Liver (tissue), 9 donors: ENCODE measurements around the gene DHDDS. TPM values are rescaled to one million over a fixed set of nuclear protein-coding genes. Genes with fewer than 3 reads are reported as not detected.

ENCODE experiments used
- DNase-seq: peaks from one replicate; pipeline ENCODE4 v3.0.0-alpha.2; 2017; ENCODE audit warnings: low spot score
- H3K27ac ChIP-seq, 2 donors: one replicate each; pipeline ENCODE4 v1.7.0; 2013; ENCODE audit warnings: inconsistent platforms in 2 of 2, low read length in 2 of 2, control low read depth in 1 of 2, low read depth in 1 of 2, mild to moderate bottlenecking in 1 of 2
- H3K27me3 ChIP-seq, 4 donors: one replicate each; pipeline versions ENCODE4 v1.6.1 to v1.7.0; 2013; ENCODE audit warnings: low read length in 3 of 4, inconsistent platforms in 1 of 4, mild to moderate bottlenecking in 1 of 4, moderate library complexity in 1 of 4; ENCODE audit not compliant: control insufficient read depth in 4 of 4, insufficient read depth in 4 of 4
- H3K36me3 ChIP-seq, 4 donors: one replicate each; pipeline versions ENCODE4 v1.6.1 to v1.7.0; 2013; ENCODE audit warnings: low read length in 3 of 4, mild to moderate bottlenecking in 3 of 4, low read depth in 1 of 4, moderate library complexity in 1 of 4; ENCODE audit not compliant: control insufficient read depth in 4 of 4, insufficient read depth in 3 of 4
- H3K4me1 ChIP-seq, 4 donors: one replicate each; pipeline versions ENCODE4 v1.6.1 to v1.7.0; 2013; ENCODE audit warnings: low read length in 3 of 4, mild to moderate bottlenecking in 3 of 4, moderate library complexity in 1 of 4; ENCODE audit not compliant: control insufficient read depth in 4 of 4, insufficient read depth in 4 of 4
- H3K4me3 ChIP-seq, 3 donors: one replicate each; pipeline versions ENCODE4 v1.6.1 to v1.7.0; 2013; ENCODE audit warnings: low read length in 3 of 3, control low read depth in 1 of 3, low read depth in 1 of 3, mild to moderate bottlenecking in 1 of 3
- H3K9ac ChIP-seq, 2 donors: one replicate each; pipeline ENCODE4 v1.7.0; 2013; ENCODE audit warnings: low read length in 2 of 2, mild to moderate bottlenecking in 2 of 2, moderate library complexity in 2 of 2, control low read depth in 1 of 2, low read depth in 1 of 2
- H3K9me3 ChIP-seq, 4 donors: one replicate each; pipeline versions ENCODE4 v1.6.1 to v1.7.0; 2013; ENCODE audit warnings: low read length in 3 of 4; ENCODE audit not compliant: control insufficient read depth in 4 of 4
- ATF3 ChIP-seq: IDR thresholded peaks from 2 replicates; pipeline ENCODE4 v1.6.1; 2016; ENCODE audit warnings: antibody characterized with exemption
- EGR1 ChIP-seq, 2 donors: IDR thresholded peaks; 2 replicates each; pipeline ENCODE4 v1.6.1; 2016 to 2018; ENCODE audit warnings: antibody characterized with exemption in 2 of 2, low read depth in 2 of 2
- FOXA1 ChIP-seq: IDR thresholded peaks from 2 replicates; pipeline ENCODE4 v1.6.1; 2016; ENCODE audit warnings: antibody characterized with exemption
- FOXA2 ChIP-seq: IDR thresholded peaks from 2 replicates; pipeline ENCODE4 v1.6.1; 2016; ENCODE audit warnings: antibody characterized with exemption
- GABPA ChIP-seq, 2 donors: IDR thresholded peaks in 1 of 2; conservative IDR thresholded peaks in 1 of 2; 2 replicates each; pipeline ENCODE4 v1.6.1; 2016; ENCODE audit warnings: antibody characterized with exemption in 2 of 2, mild to moderate bottlenecking in 1 of 2, moderate library complexity in 1 of 2
- HNF4A ChIP-seq, 2 donors: conservative IDR thresholded peaks; 2 replicates each; pipeline ENCODE4 v1.6.1; 2016; ENCODE audit warnings: antibody characterized with exemption in 2 of 2, mild to moderate bottlenecking in 2 of 2
- HNF4G ChIP-seq: IDR thresholded peaks from 2 replicates; pipeline ENCODE4 v1.6.1; 2016; ENCODE audit warnings: antibody characterized with exemption
- JUND ChIP-seq, 2 donors: IDR thresholded peaks; 2 replicates each; pipeline ENCODE4 v1.6.1; 2016; ENCODE audit warnings: antibody characterized with exemption in 2 of 2
- NR2F2 ChIP-seq: IDR thresholded peaks from 2 replicates; pipeline ENCODE4 v1.6.1; 2016; ENCODE audit warnings: antibody characterized with exemption
- RAD21 ChIP-seq, 2 donors: IDR thresholded peaks; 2 replicates each; pipeline ENCODE4 v1.6.1; 2016; ENCODE audit warnings: antibody characterized with exemption in 2 of 2, mild to moderate bottlenecking in 2 of 2
- RXRA ChIP-seq, 2 donors: IDR thresholded peaks; 2 replicates each; pipeline ENCODE4 v1.6.1; 2017 to 2018; ENCODE audit warnings: antibody characterized with exemption in 2 of 2, mild to moderate bottlenecking in 1 of 2
- SP1 ChIP-seq: IDR thresholded peaks from 2 replicates; pipeline ENCODE4 v1.6.1; 2018; ENCODE audit warnings: antibody characterized with exemption, mild to moderate bottlenecking
- TAF1 ChIP-seq: conservative IDR thresholded peaks from 2 replicates; pipeline ENCODE4 v1.6.1; 2016; ENCODE audit warnings: antibody characterized with exemption, mild to moderate bottlenecking
- YY1 ChIP-seq: IDR thresholded peaks from 2 replicates; pipeline ENCODE4 v1.6.1; 2016; ENCODE audit warnings: antibody characterized with exemption, mild to moderate bottlenecking
- ZBTB33 ChIP-seq: IDR thresholded peaks from 2 replicates; pipeline ENCODE4 v1.6.1; 2016; ENCODE audit warnings: antibody characterized with exemption
- WGBS: extraction: QIAGEN DNeasy Blood & Tissue Kit; methylation state at CpG from one replicate; pipeline ENCODE4 v1.1.7; 2013; 5-methylcytosine and 5-hydroxymethylcytosine counted together
- polyA plus RNA-seq, 2 donors: library from polyadenylated mRNA; stranded (reverse) in 1 of 2; unstranded in 1 of 2; fragments of 200-250 nt in 1 of 2; fragments of >200 nt in 1 of 2; fragmentation: Nextera tagmentation in 1 of 2; extraction: Ambion mirVana in 1 of 2; gene quantifications; one replicate each; pipeline versions ENCODE4 v1.2.1 to v1.2.3, GENCODE V29; 2013 to 2015
- total RNA-seq, 2 donors: library from RNA; depleted of rRNA; stranded (reverse); fragments of >200 nt; gene quantifications; one replicate each; pipeline ENCODE4 v1.2.3, GENCODE V29; 2014
- TF ChIP-seq, protein P1 (sequence below): IDR thresholded peaks from 2 replicates; pipeline ENCODE4 v1.6.1; 2016; ENCODE audit warnings: antibody characterized with exemption
- TF ChIP-seq, protein P2 (sequence below): fragments of 150-350 bp; IDR thresholded peaks from 2 replicates; pipeline ENCODE4 v1.5.1; 2017; ENCODE audit warnings: improper control_type of control experiment, low read depth, low read length; ENCODE audit not compliant: missing input control
- TF ChIP-seq, protein P3 (sequence below): IDR thresholded peaks from 2 replicates; pipeline ENCODE4 v1.6.1; 2016; ENCODE audit warnings: antibody characterized with exemption, mild to moderate bottlenecking
- donor health status: healthy.
- donor health status: healthy.
- donor health status: healthy.
- donor health status: healthy.
- donor health status: healthy.

Gene DHDDS
- total and polyA plus RNA-seq, 4 donors = 10.6 to 21.7 (median 16.6) TPM

DNA sequence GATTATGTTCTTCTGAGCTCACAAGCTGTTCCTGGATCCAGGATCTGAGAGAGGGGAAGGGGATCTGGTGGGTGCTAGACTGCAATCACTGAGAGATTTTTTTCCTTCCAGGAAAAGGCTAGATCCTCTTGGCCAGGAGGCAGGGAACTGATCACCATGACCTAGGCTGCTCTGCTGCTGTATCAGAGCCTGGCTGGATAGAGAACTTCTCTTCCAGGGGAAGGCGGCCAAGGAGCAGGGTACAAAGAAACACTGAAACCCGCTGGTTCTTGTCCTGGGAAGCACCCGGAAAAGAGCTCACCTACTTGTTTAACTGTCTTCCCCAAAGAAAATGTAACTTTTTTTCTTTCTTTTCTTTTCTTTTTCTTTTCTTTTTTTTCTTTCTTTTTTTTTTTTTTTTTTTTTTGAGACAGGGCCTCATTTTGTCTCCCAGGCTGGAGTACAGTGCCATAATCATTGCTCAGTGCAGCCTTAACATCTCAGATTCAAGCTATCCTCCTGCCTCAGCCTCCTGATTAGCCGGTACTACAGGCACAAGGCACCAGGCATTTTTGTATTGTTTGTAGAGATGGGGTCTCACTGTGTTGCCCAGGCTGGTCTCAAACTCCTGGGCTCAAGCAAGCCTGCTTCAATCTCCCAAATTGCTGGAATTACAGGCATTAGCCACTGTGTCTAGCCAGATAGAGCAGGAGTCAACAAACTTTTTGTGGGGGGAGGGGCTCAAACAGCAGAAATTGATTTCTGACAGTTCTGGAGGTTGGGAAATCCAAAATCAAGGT, 85.1 kb downstream of the DHDDS start:
- Histone ChIP-seq H3K27me3 (no peaks in the 10 kb centered on the region), H3K9me3 (no peaks in the 10 kb centered on the region), H3K9ac (no peak overlapping the region), H3K27ac (no peak overlapping the region), H3K36me3 (no peaks in the 10 kb centered on the region), H3K4me1 (no peaks in the 10 kb centered on the region), H3K4me3 (no peak overlapping the region)
- no peak for DNase-seq
- TF ChIP-seq EGR1 (IDR thresholded peaks at IDR 0.05; ENCODE audit: low read depth in 2 of 2) (no peak), NR2F2 (no peak), JUND (IDR thresholded peaks at IDR 0.05) (no peak), FOXA2 (no peak), GABPA (IDR thresholded peaks at IDR 0.05 in 1 of 2, conservative IDR thresholded peaks at IDR 0.05 in 1 of 2) (no peak), YY1 (no peak), RAD21 (IDR thresholded peaks at IDR 0.05) (no peak), TAF1 (no peak), ATF3 (no peak), FOXA1 (no peak), RXRA (IDR thresholded peaks at IDR 0.05) (peak in 1 of 2 donors; percentile 29), HNF4A (conservative IDR thresholded peaks at IDR 0.05) (peak in 1 of 2 donors; percentile 25), SP1 (peak; percentile 43), ZBTB33 (no peak), HNF4G (no peak)
- TF ChIP-seq, protein P1, sequence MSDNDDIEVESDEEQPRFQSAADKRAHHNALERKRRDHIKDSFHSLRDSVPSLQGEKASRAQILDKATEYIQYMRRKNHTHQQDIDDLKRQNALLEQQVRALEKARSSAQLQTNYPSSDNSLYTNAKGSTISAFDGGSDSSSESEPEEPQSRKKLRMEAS = no peak
- TF ChIP-seq, protein P2, sequence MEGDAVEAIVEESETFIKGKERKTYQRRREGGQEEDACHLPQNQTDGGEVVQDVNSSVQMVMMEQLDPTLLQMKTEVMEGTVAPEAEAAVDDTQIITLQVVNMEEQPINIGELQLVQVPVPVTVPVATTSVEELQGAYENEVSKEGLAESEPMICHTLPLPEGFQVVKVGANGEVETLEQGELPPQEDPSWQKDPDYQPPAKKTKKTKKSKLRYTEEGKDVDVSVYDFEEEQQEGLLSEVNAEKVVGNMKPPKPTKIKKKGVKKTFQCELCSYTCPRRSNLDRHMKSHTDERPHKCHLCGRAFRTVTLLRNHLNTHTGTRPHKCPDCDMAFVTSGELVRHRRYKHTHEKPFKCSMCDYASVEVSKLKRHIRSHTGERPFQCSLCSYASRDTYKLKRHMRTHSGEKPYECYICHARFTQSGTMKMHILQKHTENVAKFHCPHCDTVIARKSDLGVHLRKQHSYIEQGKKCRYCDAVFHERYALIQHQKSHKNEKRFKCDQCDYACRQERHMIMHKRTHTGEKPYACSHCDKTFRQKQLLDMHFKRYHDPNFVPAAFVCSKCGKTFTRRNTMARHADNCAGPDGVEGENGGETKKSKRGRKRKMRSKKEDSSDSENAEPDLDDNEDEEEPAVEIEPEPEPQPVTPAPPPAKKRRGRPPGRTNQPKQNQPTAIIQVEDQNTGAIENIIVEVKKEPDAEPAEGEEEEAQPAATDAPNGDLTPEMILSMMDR = no peak
- TF ChIP-seq, protein P3, sequence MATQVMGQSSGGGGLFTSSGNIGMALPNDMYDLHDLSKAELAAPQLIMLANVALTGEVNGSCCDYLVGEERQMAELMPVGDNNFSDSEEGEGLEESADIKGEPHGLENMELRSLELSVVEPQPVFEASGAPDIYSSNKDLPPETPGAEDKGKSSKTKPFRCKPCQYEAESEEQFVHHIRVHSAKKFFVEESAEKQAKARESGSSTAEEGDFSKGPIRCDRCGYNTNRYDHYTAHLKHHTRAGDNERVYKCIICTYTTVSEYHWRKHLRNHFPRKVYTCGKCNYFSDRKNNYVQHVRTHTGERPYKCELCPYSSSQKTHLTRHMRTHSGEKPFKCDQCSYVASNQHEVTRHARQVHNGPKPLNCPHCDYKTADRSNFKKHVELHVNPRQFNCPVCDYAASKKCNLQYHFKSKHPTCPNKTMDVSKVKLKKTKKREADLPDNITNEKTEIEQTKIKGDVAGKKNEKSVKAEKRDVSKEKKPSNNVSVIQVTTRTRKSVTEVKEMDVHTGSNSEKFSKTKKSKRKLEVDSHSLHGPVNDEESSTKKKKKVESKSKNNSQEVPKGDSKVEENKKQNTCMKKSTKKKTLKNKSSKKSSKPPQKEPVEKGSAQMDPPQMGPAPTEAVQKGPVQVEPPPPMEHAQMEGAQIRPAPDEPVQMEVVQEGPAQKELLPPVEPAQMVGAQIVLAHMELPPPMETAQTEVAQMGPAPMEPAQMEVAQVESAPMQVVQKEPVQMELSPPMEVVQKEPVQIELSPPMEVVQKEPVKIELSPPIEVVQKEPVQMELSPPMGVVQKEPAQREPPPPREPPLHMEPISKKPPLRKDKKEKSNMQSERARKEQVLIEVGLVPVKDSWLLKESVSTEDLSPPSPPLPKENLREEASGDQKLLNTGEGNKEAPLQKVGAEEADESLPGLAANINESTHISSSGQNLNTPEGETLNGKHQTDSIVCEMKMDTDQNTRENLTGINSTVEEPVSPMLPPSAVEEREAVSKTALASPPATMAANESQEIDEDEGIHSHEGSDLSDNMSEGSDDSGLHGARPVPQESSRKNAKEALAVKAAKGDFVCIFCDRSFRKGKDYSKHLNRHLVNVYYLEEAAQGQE = no peak
- 84% methylated on average over 4 of the region's 4 CpGs for WGBS
